Loucy (cell line): ENCODE measurements around the gene RRAS2.

Experiments used
- EZH2phosphoT487 ChIP-seq: fragments of 200-600 bp; IDR thresholded peaks from 2 replicates; pipeline ENCODE4 v1.6.1; 2018; ENCODE audit warnings: antibody characterized with exemption, mild to moderate bottlenecking, moderate library complexity, borderline replicate concordance
- TF ChIP-seq, protein P1 (sequence below): fragments of 200-600 bp; sonication (generic); conservative IDR thresholded peaks from 2 replicates; pipeline ENCODE4 v1.5.1; 2014; ENCODE audit warnings: mild to moderate bottlenecking, antibody characterized with exemption, low read length

GRCh38 chr11:14381968-14382367 lies 23.0 kb upstream of the RRAS2 start:
- TF ChIP-seq, protein P1, sequence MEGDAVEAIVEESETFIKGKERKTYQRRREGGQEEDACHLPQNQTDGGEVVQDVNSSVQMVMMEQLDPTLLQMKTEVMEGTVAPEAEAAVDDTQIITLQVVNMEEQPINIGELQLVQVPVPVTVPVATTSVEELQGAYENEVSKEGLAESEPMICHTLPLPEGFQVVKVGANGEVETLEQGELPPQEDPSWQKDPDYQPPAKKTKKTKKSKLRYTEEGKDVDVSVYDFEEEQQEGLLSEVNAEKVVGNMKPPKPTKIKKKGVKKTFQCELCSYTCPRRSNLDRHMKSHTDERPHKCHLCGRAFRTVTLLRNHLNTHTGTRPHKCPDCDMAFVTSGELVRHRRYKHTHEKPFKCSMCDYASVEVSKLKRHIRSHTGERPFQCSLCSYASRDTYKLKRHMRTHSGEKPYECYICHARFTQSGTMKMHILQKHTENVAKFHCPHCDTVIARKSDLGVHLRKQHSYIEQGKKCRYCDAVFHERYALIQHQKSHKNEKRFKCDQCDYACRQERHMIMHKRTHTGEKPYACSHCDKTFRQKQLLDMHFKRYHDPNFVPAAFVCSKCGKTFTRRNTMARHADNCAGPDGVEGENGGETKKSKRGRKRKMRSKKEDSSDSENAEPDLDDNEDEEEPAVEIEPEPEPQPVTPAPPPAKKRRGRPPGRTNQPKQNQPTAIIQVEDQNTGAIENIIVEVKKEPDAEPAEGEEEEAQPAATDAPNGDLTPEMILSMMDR: no peak
- TF ChIP-seq EZH2phosphoT487: no peak
